ENCODE results near the gene IGFL3.
"Not testable (repeated sequence)": the region's sequence is repeated elsewhere in the genome, so short reads cannot be mapped to it uniquely, and the experiment has no call there.

The IGFL3 gene

DNA sequence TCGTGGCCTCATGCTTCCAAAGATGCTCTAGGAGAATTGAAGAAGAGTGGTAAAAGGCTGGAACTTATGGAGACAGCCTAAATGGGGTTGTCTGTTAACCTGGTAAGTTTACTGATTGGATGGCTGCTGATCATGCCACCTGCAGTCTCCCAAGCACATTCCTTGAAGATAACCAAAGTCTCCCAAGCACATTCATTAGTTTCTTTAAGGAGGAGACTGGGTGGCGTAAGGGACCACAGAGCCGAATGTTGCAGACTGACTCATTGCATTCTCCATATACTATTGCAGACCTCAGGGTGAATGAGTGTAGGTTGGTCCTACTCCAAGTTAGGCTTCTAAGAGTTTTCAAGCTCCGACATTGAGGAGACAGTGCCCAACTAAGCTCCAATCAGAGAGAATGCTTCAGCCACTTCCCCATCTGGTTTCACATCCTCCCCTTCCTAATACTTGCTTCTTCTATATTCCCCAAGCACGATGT, at the start of gene IGFL3:
Gene IGFL3 (minus strand): TSS at position 51 of the 478 bp plus-strand sequence. CDS start 39 bp downstream, at position 12.
- no peak for DNase-seq

DNA sequence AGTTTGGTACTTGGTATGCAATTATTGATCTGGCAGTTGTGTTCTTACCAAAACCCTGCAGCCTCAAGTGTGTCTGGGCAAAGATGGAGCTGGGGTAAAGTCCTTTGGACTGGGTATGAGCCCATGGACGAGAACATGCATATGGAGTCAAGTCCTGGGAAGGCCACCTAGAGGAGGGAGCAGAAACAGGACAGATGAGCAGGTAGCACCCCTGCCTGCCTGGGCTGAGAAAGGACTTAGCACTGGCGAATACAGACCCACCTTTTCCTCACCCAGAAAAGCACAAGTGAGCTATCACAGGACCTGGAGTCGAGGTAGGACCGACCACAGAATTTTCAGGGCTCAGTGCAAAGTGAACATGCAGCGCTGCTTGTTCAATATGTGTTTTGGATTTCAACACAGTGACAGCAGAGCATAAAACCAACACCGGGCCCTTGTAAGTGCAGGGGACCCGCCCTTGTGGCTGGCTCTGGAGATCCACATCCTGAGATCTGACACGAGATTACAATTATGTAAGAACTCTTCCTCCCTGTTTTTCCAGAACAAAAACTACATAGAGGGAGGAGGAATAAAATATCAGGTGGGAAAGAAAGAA, 49.5 kb upstream of the IGFL3 start:
- peak; percentile 24 for DNase-seq

DNA sequence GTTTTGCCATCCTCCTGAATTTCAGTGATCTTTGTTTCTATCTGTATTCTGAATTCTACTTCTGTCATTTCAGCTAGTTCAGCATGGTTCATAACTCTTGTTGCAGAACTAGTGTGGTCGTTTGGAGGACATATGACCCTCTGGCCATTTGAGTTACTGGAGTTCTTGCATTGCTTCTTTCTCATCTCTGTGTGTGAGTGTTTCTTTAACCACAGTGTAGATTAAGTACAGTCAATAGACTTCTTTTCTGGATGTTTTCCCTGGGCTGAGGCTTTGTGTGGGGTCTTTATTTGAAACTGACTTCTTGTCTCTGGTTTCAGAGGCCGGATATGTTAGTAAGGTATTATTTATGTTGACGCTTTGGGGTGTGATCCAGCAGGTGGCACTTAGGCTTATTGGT, 38.2 kb upstream of the IGFL3 start:
- DNase-seq: no peak

DNA sequence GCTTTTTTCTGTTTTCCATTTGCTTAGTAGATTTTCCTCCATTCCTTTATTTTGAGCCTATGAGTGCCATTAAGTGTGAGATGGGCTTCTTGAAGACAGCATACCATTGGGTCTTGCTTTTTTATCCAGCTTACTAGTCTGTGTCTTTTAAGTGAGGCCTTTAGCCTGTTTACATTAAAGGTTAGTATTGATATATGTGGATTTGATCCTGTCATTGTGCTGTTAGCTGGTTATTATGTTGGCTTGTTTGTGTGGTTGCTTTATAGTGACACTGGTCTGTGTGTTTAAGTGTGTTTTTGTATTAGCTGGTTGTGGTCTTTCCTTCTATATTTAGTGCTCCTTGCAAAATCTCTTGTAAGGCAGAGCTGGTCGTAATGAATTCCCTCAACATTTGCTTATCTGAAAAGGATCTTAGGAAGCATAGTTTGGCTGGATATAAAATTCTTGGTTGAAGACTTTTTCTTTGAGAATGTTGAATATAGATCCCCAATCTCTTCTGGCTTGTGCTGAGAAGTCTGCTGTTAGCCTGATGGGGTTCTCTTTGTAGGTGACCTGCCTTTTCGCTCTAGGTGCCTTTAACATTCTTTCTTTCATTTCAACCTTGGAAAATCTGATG, 37.3 kb upstream of the IGFL3 start:
- DNase-seq: not testable (repeated sequence)

DNA sequence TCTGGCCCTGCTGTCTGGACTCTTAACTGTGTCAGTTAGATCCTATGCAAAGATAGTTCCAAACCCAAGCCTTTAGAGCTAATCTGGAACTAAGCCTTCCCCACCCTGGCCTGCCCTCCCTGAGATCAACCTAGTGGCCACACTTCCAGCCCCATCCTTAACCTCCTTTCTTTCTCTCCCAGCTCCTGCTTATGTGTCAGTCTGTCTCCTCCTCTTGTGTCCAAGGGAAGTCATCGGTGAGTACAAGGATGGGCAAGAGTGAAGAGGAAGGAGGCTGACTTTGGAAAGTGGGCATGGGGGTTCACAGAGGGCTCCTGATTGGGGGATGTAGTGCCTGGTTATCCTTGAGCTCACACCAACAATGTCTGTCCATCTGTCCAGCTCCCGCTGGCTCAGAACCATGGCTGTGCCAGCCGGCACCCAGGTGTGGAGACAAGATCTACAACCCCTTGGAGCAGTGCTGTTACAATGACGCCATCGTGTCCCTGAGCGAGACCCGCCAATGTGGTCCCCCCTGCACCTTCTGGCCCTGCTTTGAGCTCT, 35.8 kb upstream of the IGFL3 start:
- DNase-seq: no peak

DNA sequence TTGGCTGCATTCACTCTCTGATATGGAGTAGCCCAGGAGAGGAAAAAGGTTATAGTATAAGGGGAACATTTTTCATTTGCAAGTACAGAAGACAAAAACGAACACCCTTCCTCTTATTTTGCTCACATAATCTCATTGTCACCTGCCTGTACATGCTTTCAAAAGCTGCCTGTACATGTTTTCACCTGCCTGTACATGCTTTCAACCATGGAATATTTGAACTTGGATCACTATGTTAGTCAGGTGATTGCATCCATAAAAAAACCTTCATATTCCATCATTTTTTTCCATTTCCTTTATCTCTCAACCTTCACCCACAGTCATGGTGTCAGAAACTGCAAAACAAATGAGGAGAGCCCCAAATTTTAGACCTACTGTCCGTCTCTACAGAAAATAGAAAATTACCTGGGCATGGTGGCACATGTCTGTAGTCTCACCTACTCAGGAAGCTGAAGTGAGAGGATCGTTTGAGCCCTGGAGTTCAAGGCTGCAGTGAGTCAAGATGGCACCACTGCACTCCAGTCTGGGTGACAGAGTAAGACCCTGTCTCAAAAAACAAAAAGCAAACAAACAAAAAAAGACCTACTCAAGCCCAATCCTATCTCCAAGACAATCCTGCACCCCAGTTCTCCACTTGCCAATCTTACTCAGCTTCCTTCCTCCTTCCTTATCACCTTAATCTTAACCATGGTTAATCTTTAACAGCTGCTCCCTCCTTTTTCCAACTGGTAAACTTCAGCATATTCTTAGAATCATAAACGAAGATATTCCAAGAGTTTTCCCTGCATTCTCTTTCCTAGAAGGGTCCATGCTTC, 35.1 kb upstream of the IGFL3 start:
- peak; percentile 8 for DNase-seq

DNA sequence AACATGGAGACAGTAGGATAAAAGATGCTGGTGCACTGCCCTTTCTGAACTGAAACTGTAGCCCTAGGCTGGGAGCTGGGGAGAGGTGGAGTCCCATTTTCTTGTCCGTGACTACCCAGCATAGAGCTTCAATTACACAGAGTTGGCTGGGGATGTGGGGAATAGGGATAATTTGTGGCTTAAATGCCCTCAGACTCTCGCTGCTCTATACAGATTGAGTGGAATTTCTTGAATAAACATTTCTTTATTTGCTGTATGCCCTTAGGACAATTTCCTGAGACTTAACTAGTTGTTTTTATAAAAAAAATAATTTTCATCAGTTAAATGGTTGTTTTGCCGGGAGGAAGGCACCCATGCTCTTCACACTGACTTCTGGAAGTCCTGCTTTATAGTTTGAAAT, 30.7 kb upstream of the IGFL3 start:
- no peak for DNase-seq

DNA sequence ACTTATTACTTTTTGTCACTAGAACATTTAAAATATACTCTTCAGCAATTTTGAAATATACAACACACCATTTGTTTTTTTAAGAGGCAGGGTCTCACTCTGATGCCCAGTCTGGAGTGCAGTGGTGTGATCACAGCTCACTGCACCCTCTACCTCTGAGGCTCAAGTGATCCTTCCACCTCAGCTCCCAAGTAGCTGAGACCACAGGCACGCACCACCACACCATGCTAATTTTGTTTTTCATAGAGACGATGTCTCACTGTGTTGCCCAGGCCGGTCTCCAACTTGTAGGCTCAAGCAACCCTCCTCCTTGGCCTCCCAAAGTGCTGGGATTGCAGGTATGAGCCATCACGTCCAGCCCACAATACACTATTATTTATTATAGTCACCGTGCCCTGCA, 26.1 kb upstream of the IGFL3 start:
- DNase-seq: no peak

DNA sequence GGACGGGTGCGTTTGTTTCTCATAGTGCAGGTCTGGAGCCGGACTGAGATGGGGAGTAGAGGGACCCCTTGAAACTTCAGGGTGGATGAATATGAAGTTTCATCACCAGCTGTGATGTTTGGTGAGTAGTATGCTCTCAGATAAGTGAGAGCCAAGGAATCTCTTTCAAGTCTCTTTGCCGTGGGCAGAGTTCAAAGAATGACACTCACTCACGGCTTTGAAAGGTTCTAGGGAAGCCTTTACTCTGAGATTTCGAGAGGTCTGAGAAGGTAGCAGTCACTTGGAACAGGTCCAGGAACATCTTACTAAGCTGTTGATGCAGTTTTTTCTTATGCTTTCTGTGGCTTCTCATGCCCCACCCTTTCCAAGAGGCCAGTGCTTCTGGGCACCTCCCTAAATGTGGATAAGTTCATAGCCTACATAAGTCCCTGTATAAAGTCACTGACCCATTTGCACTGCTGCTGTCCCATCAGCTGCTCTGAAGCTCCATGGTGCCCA, 23.4 kb upstream of the IGFL3 start, which contains the start of gene IGFL2:
Gene IGFL2 (plus strand): TSS at position 448 of the 498 bp plus-strand sequence. CDS start 41 bp downstream, at position 489.
- DNase-seq: no peak

DNA sequence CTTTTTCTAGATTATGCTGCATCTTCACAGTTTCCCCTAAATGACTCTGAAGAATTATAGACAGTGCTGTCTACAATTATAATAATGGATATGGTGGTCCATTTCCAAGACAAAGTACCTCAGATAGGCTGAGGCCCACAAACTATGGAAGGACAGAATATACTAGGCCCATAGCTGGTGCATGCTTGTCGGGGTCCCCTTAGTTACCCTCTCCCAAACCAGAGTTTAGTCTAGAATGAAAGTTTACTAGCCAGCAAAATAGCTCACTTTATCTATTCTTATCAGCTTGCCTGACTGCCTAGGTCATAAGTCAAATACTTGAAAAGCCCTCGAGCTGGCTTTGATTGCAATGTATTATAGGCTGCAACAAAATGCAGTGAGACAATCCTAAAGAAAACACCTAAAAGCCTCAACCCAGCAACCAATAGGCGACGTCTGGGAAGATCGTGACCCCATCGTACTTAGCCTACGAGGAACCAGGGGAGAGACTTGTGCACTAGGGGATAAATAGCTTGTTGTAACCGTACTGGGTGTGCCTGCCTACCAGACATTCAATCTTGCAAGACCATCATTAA, 22.8 kb upstream of the IGFL3 start:
- no peak for DNase-seq

DNA sequence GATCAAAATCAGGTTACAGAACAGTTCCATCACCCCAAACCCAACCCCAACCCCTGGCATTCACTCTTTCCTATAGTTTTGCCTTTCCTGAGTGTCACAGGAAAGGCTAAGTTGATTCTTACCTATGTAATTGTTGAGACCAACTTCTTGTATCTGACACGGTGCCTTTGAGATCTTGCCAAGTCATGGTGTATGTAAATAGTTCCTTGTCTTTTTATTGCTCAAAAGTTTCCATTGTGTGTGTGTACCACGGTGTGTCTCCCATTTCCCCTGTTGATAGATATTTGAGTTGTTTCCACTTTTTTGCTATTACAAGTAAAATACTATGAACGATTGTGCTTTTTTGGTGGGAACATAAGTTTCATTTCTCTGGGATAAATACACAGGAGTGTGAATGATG, 20.3 kb upstream of the IGFL3 start:
- DNase-seq: peak; percentile 4

DNA sequence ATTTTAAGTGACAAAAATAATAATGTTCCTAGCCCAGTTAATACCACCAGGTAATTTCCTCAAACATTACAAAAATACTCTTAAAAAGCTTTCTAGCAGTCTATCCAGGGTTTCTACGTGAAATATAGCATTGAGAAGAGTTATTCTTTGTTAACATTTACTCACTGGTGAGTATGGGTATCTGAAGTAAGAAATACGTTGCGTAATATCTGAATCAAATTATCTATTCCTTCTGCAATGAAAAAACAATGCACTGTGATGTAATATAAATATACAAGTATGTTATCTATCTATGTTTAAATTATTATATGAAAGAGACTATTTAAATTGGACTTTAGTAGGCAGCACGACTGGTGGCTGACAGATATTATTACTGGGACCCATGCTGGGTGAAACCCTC, 17.8 kb upstream of the IGFL3 start:
- no peak for DNase-seq

DNA sequence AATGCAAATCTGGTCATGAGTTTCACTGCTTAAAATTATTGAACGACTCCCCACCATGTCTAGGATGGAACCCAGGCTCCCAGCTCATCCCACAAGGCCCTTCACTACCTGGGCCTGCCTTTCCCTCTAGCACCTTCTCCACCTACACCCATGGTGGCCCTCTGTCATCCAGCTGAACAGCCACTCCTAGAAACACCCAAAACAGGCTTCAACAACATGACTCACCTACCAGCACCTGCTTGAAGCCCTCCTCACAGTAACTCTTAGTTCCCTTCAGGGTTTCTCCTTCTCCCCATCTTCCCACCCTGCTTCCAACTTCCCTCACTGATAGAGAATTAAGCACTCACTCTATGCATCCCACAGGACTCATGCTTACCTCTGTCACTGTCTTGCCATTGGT, 16.9 kb upstream of the IGFL3 start:
- no peak for DNase-seq

DNA sequence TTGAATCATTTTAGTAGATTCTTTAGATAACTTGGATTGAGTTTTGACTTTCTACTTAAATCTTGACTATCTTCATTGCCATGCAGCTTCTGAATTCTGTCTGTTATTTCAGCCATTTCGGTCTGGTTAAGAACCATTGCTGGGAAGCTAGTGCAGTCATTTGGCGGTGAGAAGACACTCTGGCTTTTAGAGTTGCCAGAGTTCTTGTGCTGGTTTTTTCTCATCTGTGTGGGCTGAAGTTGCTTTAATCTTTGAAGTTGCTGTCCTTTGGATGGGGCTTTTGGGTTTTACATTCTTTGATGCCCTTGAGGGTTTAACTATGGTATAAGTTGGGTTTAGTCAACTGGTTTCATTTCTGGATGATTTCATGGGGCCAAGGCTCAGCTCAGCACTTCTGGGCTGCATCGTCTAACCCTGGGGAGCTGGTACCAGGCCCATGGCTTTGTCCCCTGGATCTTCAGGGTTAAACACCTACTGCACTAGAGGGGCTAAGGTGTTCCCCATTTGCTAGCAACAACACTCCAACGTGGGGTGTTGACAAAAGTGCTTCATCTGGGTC, 13.5 kb upstream of the IGFL3 start:
- DNase-seq: no peak

DNA sequence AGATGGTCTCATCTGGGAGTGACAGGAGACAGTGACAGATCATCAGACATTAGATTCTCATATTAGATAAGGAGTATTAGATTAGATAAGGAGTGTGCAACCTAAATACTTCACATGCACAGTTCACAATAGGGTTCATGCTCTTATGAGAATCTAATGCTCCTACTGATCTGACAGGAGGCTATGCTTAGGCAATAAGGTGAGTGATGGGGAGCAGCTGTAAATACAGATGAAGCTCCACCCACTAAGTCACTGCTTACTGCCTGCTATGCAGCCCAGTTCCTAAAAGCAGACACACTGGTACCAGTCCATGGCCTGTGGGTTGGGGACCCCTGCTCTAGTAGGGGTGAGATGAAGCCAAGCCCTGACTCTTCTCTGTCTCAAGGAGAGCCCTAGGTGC, 10.0 kb upstream of the IGFL3 start:
- no peak for DNase-seq

DNA sequence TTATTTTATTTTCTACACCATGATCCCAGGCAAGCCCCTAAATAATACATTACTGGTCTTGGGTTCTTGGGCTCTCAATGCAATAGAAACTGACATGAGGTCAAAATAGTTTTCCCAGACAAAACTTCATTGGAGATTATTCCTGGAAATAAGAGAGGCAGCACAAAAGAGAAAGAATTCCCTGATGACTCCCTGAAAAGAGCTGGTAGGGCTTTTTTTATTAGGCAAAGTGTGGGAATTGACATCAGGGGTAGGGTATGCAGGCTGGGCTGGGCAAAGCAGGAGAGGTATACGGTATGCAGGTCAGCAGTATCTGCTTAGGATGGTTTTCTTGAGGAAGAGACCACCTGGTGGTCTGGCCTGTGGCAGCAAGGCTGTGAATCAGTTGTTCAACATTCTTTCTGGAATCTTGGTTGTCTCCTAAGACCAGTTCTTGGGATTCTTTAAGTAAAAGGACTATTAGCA, 9.3 kb upstream of the IGFL3 start:
- DNase-seq: no peak

DNA sequence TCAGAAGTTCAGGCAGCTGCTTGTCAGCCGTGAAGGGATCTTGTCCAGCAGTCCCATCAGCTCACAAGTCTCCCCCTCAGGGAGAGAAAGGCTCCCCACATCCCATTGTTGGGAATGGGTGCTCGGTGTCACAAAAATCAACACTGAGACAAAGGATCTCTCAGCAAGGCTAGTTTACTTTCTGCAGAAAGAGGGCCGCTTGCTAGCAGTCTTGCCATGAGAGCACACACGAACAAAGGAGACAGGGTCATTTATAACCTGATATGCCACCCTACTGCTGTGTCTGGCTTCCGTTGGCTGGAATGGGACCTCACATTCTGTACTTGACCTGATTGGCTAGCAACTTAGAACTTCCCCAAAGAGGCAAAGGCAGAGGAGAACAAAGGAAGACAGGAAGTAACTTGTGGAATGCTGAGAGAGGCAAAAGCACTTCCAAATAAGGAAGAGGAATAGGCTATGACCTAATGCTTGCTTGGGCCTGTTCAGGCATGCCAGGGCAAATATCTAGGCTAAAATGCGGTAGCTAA, 8.7 kb upstream of the IGFL3 start:
- no peak for DNase-seq

DNA sequence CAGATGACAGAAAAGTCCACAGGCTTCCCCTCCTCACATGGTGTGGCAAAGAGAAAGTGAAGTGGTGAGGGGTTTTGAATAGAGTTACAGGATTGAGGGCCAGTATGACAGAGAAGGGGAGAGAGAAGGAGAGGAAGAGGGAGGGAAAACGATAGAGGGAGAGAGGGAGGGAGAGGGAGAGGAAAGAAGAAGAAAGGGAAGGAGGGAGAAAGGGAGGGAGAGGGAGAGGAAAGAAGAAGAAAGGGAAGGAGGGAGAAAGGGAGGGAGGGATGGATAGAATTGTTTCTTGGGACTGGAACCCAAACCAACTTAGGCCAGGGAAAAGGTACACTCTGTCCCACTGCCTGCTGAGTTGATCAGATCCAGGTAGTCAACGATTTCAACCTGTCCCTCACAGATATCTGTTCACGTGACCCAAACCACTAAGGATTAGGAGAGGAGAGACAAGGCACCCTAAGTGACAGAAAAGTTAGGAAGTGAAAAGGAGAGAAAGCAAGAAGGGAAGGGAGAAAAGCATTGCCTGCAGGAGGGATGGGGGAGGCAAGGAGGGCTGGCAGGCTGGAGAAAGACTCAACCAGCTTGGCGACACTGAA, 8.1 kb upstream of the IGFL3 start:
- no peak for DNase-seq

DNA sequence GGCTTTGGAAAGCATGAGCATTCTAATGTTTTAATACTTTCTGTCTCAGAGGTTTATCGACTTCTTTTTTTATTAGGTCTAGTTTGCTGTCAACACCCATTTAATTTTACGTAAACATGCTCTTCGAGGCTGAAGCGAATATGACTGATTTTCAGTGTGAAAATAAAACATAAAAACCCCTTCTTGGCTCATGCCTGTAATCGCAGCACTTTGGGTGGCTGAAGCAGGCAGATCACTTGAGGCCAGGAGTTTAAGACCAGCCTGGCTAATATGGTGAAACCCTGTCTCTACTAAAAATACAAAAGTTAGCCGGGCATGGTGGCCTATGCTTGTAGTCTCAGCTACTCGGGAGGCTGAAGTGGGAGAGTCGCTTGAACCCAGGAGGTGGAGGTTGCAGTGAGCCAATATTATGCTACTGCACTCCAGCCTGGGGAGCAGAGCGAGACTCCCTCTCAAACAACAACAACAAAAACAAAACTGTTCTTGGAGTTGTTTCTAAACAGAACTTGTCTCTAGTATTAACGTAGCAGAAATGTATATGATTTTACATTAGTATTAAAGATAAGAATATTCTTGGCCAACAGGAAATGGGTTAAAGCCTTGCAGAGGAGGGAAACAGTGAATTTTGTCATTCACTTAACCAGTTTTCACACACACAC, 7.1 kb upstream of the IGFL3 start:
- no peak for DNase-seq

DNA sequence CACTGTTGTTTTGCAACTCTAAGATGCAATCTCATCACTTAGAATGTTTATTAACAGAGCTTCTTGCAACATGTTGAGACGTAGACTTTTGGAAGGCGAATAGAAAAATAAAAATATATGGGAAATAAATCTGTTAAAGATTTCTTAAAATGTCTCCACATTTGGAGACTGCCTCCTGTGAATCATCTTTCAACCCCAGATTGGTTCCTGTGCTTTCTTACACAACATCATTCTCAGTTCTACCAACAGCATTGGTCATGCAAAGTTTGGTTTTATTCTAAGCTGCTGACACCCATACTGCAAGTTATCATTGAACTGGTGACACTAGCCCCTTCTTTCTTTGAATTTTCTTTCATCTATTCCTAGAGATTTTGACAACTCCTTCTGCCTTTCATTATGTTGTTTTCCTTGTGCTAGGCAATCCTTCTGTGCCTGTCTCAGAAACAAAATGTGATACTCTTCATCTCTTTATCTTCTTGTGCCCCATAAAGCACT, 1.6 kb upstream of the IGFL3 start:
- no peak for DNase-seq

DNA sequence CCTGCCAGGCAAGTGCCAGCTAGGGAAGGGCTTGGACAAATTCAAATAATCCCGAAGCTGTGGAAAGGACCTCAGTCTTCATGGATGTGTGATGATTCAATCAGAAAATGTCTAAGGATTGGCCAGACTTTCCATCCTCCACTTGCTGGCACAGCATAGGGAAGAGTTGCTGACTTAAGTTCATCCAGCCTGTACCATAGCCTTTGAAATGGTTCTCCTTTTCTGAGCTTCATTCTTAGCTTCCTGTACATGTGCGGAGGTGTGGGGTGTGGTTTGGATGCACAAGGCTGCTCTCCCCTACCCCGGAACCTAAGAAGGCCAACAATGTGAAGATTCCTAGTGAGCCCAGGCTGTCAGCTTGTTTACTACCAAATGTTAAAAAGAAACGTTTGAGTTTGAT, 959 bp upstream of the IGFL3 start:
- DNase-seq: no peak

All from hematopoietic multipotent progenitor cell treated with erythropoietin and hydrocortisone succinate and interleukin-3 and kit ligand, for 4 days (in vitro differentiated cells).